ENCODE results near the gene MBNL1. TPM values are rescaled to one million over a fixed set of nuclear protein-coding genes. Genes with fewer than 3 reads are reported as not detected.
A peak's percentile ranks its signal among the peaks of the same experiment; 100 is the strongest.

MBNL1 gene
- total RNA-seq, 4 donors from 2014 or later: 190 to 279 (median 216) TPM

DNA sequence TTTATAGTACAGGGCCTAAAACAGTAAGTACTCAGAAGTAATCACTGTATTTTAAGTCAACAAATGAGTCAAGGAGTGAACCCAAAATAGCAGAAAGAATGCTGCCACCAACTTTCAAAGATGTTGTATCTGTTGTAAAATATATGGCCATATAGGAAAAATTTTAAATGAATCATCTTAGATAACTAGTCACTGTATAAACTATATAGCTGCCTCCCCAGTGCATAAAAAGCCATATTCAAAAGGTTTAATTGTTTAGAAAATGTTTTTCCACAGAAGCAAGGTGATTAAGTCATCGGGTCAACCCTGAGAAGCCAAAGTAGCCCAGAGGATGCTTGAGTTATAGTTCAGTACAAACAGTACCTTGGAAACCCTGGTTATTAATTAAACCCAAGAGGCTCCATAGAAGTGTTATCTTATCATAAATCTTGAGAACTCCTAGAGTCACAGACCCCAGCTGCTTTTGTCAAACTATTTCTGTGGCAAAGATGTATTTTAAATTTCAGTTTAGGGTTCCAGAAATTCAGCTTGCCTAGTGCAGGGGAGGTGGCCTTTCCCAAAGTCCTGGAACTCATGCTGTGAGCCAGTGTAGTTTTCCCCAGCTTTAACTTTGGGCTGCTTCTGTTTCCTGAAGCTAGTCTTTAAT lies 39.2 kb downstream of the MBNL1 start:
- Histone ChIP-seq H3K9me3 (no peaks in the 10 kb centered on the region), H3K27me3 (no peaks in the 10 kb centered on the region), H3K27ac (peak overlapping the region; percentile 13 to 27 (median 18)), H3K4me1 (peaks cover 26 to 34% of the 10 kb centered on the region in 2 donors), H3K4me3 (replicated peaks in 1 of 3) (no peak overlapping the region), H3K36me3 (no peaks in the 10 kb centered on the region)
- intact Hi-C loops (cut with DNase I): no loop called here
- TF ChIP-seq, protein P1, sequence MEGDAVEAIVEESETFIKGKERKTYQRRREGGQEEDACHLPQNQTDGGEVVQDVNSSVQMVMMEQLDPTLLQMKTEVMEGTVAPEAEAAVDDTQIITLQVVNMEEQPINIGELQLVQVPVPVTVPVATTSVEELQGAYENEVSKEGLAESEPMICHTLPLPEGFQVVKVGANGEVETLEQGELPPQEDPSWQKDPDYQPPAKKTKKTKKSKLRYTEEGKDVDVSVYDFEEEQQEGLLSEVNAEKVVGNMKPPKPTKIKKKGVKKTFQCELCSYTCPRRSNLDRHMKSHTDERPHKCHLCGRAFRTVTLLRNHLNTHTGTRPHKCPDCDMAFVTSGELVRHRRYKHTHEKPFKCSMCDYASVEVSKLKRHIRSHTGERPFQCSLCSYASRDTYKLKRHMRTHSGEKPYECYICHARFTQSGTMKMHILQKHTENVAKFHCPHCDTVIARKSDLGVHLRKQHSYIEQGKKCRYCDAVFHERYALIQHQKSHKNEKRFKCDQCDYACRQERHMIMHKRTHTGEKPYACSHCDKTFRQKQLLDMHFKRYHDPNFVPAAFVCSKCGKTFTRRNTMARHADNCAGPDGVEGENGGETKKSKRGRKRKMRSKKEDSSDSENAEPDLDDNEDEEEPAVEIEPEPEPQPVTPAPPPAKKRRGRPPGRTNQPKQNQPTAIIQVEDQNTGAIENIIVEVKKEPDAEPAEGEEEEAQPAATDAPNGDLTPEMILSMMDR (IDR thresholded peaks at IDR 0.05): no peak
- no peak for TF ChIP-seq POLR2A (IDR thresholded peaks at IDR 0.05)
- DNase-seq: no peak
- WGBS, 2 donors: 30 to 36% methylated on average over 1 of the region's 1 CpG

DNA sequence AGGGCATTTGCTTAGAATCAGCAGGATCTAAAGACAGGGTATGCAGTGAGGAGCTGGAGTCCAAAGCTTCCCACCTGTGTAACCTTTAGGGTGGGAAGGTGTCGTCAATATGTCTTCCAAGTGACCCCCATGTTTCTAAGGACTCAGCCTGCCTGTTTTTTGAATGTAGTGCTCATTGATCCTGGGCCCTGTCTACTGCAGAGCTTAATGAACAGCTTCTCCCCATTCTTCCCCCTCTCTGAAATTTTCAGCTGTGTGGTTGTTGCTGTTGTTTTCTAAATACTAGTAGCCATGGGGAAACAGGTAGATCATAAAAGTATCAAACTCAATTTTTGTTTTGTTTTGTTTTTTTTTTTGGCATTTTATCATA lies 39.7 kb downstream of the MBNL1 start:
- no peaks in the 10 kb centered on the region for H3K9me3 ChIP-seq
- no peak for TF ChIP-seq POLR2A (IDR thresholded peaks at IDR 0.05)
- TF ChIP-seq, protein P1 (IDR thresholded peaks at IDR 0.05): no peak
- H3K4me3 ChIP-seq (replicated peaks in 1 of 3): no peak overlapping the region
- no peaks in the 10 kb centered on the region for H3K27me3 ChIP-seq
- H3K4me1 ChIP-seq: peaks cover 26 to 32% of the 10 kb centered on the region in 2 donors
- no peak for DNase-seq
- WGBS, 2 donors: 100% methylated on average over 1 of the region's 1 CpG
- H3K27ac ChIP-seq: peak overlapping the region; percentile 13 to 27 (median 18)
- H3K36me3 ChIP-seq: no peaks in the 10 kb centered on the region
- intact Hi-C loops (cut with DNase I): no loop called here

DNA sequence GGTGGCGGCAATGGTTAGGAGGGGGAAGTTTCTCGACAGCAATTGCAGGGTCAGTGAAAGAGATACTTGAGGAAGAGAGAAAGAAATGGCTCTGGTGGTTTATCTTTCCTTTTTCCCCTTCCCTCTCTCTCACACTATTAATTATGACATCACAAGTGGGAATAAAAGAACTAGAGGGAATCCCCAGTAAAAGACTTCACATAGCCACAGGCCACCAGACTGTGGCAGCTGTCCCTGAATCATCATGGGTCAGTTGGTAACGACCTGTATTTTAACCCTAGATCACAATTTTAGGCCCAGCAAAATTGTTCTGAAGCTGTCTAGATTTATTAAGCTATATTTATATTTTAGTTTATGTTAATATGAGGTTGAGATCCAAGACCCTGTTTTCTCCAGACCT lies 40.3 kb downstream of the MBNL1 start:
- Histone ChIP-seq H3K36me3 (no peaks in the 10 kb centered on the region), H3K9me3 (no peaks in the 10 kb centered on the region), H3K27me3 (no peaks in the 10 kb centered on the region), H3K27ac (peak overlapping the region in 2 of 3 donors; percentile 3 to 13), H3K4me1 (peaks cover 26 to 30% of the 10 kb centered on the region in 2 donors), H3K4me3 (replicated peaks in 1 of 3) (no peak overlapping the region)
- WGBS, 2 donors: 87 to 88% methylated on average over 3 of the region's 3 CpGs
- DNase-seq: no peak
- intact Hi-C loops (cut with DNase I): no loop called here
- TF ChIP-seq, protein P1 (IDR thresholded peaks at IDR 0.05): no peak
- no peak for TF ChIP-seq POLR2A (IDR thresholded peaks at IDR 0.05)

DNA sequence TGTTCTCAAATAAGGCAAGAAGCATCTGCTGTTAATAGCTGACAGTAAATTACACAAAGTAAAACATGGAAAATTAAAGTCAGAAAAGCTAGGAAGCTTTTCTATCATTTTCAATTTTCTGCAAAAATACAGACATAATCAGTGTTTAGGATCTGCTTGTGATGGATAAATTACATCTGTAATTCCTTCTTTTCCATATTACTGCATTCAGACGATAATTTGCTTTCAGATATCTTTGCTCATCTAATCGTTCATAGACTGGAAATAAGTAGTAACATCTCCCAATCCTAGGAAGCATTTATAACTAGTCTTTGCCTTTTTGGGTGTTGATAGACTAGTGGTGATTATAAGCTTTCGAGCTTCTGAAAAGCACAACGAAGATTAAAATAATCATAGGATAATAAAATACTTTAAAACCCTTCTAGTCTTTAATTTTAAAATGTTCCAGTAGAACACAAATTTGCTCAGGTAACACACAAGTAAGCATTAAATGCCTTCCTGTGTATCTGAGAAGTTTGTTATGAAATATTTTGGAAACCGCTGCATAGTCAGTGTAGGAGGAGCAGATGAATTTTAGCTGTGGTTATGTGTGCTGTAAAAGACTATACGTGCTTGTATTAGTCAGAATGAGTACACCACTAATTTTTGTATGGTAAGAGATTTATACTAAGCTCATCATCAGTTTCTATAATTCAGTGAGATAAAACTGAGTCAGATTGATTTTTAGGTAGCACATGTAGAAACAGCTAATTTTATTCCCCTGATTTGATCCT lies 41.0 kb downstream of the MBNL1 start:
- intact Hi-C loops (cut with DNase I): no loop called here
- TF ChIP-seq POLR2A (IDR thresholded peaks at IDR 0.05): no peak
- TF ChIP-seq, protein P1 (IDR thresholded peaks at IDR 0.05): no peak
- no peak for DNase-seq
- peak overlapping the region in 1 of 3 donors; percentile 3 for H3K27ac ChIP-seq
- peaks cover 19 to 29% of the 10 kb centered on the region in 2 donors for H3K4me1 ChIP-seq
- 80 to 84% methylated on average over 6 of the region's 6 CpGs for WGBS, 2 donors
- H3K9me3 ChIP-seq: no peaks in the 10 kb centered on the region
- no peaks in the 10 kb centered on the region for H3K27me3 ChIP-seq
- H3K36me3 ChIP-seq: no peaks in the 10 kb centered on the region
- H3K4me3 ChIP-seq (replicated peaks in 1 of 3): no peak overlapping the region

DNA sequence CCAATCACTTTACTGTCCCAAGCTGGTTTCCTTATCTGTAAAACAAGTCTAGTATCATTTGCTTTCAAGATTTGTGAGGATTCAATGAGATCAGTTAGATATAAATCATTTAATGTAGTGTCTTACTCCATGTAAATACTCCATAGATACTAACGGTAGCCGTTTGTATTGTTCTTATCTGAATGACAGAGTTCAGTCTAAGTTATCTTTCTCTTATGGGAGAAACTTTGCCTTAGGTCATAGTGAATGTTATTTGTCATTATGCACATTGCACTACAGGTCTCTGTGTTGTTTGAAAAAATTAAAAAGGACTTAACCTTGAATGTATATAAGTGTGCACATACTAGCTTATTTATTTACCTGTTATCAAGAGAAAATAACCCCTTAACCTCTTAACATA lies 44.7 kb downstream of the MBNL1 start:
- intact Hi-C loops (cut with DNase I): no loop called here
- Histone ChIP-seq H3K4me3 (replicated peaks in 1 of 3) (no peak overlapping the region), H3K9me3 (no peaks in the 10 kb centered on the region), H3K4me1 (peaks cover 4 to 15% of the 10 kb centered on the region in 2 donors), H3K36me3 (no peaks in the 10 kb centered on the region), H3K27ac (no peak overlapping the region), H3K27me3 (no peaks in the 10 kb centered on the region)
- DNase-seq: no peak
- TF ChIP-seq POLR2A (IDR thresholded peaks at IDR 0.05): no peak
- TF ChIP-seq, protein P1 (IDR thresholded peaks at IDR 0.05): no peak
- WGBS, 2 donors: 88 to 90% methylated on average over 2 of the region's 2 CpGs
